Thyroid gland (tissue), 4 donors: Measurements from ENCODE around the gene TMED6.

ENCODE experiments used
- CTCF ChIP-seq, 6 experiments: fragments of 200-600 bp in 3 of 6; fragments of 450-650 bp in 3 of 6; sonication (generic) in 3 of 6; IDR thresholded peaks; one replicate each; pipeline ENCODE4 v1.5.1; 2016 to 2019; ENCODE audit warnings: antibody characterized with exemption in 6 of 6, mild to moderate bottlenecking in 2 of 6, inconsistent platforms in 1 of 6, moderate library complexity in 1 of 6
- POLR2A ChIP-seq, 2 donors: fragments of 450-650 bp; IDR thresholded peaks; one replicate each; pipeline ENCODE4 v1.6.1; 2017; ENCODE audit warnings: antibody characterized with exemption in 2 of 2, mild to moderate bottlenecking in 2 of 2, moderate library complexity in 1 of 2

GRCh38 chr16:69393898-69394849 is 42.6 kb upstream of the TMED6 start:
- TF ChIP-seq CTCF (IDR thresholded peaks at IDR 0.05) = no peak
- no peak for TF ChIP-seq POLR2A (IDR thresholded peaks at IDR 0.05)
